Forelimb muscle (tissue), 1 donor: ENCODE results near the gene FIZ1. TPM values are rescaled to one million over a fixed set of nuclear protein-coding genes. Genes with fewer than 3 reads are reported as not detected.
"Not testable (repeated sequence)": the region's sequence is repeated elsewhere in the genome, so short reads cannot be mapped to it uniquely, and the experiment has no call there.

Source experiments
- DNase-seq: peaks from one replicate; pipeline ENCODE4 v3.0.0-alpha.2; 2013; ENCODE audit warnings: low read depth
- polyA plus RNA-seq: library from polyadenylated mRNA; unstranded; fragments of 120-200 nt; gene quantifications from one replicate; pipeline ENCODE4 v1.2.1, GENCODE V29; 2013; ENCODE audit not compliant: insufficient read length

FIZ1 gene
- polyA plus RNA-seq, 1 donor = 11.1 TPM

DNA sequence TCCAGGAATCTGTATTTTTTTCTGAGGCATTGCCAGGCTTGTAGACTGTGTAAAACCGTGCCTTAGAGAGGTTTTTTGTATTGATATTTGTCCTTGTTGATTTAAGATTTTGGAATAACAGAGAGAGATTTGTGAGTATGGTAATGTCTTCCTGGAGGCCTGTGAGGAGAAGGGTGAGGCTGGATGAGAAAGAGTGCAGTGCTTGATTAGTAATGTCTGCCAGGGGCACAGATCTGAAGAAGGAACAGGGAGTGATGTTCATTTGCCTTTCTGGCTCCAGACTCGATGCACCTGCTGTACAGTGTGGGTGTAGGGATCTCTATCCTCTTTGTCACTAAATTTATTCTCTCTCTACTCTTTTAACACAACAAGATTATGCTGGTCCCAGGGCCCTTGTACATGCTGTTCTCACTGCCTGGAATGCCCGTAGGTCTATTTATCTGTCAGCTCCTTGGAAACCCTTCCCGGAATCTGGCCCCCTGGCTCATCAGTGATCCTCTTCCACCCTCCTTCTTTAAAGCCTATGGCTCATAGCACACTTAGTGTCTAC is 4.2 kb downstream of the FIZ1 start:
- no peak for DNase-seq

GRCh38 chr19:55593096-55593772 is 6.1 kb downstream of the FIZ1 start:
- DNase-seq = no peak

GRCh38 chr19:55592391-55593090 is 6.8 kb downstream of the FIZ1 start:
- no peak for DNase-seq

DNA sequence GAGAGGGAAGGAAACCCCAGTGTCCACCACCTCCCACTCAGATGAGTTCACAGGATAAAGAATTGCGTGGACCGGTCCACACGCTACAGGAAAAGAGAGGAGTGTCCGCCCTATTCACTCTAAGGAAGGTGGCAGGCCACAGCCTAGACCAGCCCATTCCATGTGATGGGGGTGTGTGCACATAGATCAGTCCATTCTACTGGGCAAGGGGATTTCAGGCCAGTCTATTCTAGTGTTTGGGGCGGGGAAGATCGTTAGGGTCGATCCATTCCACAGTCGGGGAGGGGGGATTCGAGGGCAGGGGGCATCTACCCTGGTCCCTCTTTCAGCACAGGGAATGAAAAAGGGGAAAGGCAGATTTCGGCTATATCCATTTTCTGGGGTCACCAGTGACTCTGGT is 7.8 kb downstream of the FIZ1 start:
- no peak for DNase-seq

DNA sequence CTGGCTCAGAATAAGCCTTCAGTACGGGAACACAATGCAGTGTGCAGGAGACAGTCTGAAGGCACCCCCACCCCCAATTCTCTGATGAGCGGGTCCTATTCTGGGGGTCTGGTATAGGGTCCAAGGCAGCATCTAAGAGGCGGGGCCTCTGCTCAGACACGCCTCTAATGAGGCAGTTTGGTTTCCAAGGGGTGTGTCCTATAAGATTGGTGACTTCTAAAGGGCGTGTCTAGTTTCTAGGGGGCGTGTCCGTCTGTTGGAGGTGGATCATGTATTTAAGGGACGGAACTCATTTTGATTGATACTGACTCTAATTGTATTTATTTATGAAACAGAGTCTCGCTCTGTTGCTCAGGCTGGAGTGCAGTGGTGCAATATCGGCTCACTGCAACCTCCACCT is 8.7 kb downstream of the FIZ1 start:
- DNase-seq = no peak

DNA sequence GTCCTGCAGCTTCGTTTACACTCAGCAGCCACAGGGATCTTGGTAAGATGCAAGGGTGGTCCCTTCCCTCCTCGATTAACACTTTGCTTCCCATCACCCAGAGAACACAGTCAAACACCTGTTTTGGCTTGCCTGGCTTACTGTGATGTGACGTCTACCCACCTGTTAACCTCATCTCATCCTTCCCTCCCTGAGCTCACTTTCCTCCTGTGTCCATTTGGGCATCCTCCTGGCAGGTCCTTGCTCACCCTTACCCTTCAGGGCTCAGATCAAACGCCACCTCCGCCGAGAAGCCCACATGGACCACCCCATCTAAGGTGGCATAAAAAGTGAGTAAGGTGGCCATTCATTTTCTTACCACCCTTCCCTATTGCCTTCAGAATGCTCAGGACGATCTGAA is 9.2 kb downstream of the FIZ1 start:
- DNase-seq = no peak

DNA sequence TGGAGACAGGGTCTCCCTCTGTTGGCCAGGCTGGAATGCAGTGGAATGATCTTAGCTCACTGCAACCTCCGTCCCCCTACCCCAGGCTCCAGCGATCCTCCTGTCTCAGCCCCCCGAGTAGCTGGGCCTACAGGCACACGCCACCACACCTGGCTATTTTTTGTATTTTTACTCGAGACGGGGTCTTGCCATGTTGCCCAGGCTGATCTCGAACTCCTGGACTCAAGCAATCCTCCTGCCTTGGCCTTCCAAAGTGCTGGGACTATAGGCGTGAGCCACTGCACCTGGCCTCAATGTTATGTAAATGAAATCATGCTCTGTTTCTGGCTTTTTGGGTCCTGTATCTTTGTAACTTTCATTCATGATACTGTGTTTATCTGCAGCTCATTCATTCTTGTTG is 10.6 kb downstream of the FIZ1 start:
- DNase-seq = no peak

- DNase-seq = no peak
Measured at GRCh38 chr19:55586976-55587668, 12.2 kb downstream of the FIZ1 start.

- DNase-seq = no peak
Measured at GRCh38 chr19:55585658-55586339, 13.5 kb downstream of the FIZ1 start.

DNA sequence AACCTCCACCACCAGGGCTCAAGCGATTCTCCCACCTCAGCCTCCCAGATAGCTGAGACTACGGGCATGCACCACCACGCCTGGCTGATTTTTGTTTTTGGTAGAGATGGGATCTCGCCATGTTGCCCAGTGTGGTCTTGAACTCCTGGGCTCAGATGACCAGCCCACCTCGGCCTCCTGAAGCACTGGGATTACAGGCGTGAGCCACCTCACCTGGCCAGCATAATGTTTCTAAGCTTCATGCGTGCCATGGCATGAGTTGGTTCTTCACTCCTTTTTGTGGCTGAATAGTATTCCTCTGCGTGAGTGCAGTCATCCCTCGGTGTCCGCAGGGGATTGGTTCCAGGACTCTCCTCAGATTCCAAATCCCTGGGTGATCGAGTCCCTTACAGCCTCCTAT is 14.4 kb downstream of the FIZ1 start:
- no peak for DNase-seq

DNA sequence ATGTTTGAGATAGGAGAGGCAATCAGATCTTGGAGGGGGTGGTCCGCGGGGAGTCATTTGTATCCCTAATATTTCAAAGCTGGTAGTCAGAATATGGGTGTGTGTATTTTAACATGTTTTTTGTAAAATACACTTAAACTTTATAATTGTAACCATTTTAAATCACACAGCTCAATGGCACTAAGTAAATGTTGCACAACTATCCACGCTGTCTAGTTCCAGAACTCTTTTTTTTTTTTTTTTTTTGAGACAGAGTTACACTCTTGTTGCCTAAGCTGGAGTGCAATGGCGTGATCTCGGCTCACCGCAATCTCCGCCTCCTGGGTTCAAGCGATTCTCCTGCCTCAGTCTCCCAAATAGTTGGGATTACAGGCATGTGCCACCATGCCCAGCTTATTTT is 15.4 kb downstream of the FIZ1 start:
- not testable (repeated sequence) for DNase-seq

- not testable (repeated sequence) for DNase-seq
Measured at GRCh38 chr19:55582284-55582683, 17.0 kb downstream of the FIZ1 start.

- DNase-seq = no peak
Measured at GRCh38 chr19:55581823-55582223, 17.5 kb downstream of the FIZ1 start.

DNA sequence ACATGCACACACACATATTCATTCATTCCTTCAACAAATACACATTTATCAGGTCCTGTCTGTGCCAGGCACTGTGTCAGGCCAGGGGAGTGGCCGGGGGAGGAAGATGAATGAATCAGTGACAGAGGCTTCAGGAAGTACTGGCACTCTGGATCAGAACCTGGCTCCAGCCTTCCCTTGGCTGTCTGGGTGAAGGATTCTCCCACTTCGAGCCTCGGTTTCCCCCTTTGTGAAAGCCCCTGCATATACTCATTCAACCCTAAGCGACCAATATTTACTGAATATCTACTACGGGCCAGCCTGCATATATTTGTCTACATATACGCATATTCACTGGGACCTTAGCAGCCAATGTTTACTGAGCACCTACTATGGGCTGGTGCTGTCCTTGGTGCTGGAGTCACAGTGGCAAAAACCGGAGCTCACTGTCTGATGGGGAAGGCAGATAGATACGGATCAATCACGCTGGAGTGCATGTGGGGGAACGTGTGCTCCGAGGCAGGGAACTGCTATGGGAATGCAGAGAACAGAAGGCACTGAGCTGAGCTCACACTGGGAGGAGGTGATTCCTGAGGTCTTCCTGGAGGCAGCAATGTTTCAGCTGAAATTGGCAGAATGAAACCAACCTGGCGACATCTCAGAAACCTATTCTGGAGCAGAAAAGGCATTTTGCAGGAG is 18.0 kb downstream of the FIZ1 start:
- no peak for DNase-seq

DNA sequence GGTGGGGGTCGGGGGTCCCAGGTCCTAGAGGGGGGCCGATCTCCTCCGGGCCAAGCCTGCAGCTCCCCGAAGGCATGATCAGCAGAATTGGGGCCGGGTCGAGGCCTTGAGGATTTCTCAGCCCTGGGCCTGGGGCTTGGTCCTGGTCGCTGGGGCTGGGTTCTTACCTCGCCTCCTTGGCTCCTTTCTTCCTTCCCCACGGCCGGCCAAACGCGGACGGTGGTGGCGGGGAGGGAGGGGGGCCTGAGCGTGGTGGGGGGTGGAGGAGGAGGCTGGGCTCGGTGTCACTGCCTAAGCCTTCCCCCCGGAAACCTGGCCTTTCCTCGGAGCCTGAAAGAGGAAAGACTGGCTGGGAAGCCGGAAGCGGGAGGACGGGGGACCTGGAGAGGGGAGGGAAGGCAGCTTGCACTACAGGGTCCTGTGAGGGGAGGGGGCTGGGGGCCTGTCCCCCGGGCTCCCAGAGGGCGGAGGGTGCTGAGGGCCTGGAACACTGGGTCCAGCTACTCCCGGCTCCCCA is 18.6 kb downstream of the FIZ1 start, which contains the start of gene ZNF579:
Gene ZNF579, minus strand, starts transcription at position 221 of the 517 bp plus-strand sequence. CDS start 1,209 bp downstream, outside the sequence.
- no peak for DNase-seq

GRCh38 chr19:55579766-55580621 is 19.3 kb downstream of the FIZ1 start:
- no peak for DNase-seq

DNA sequence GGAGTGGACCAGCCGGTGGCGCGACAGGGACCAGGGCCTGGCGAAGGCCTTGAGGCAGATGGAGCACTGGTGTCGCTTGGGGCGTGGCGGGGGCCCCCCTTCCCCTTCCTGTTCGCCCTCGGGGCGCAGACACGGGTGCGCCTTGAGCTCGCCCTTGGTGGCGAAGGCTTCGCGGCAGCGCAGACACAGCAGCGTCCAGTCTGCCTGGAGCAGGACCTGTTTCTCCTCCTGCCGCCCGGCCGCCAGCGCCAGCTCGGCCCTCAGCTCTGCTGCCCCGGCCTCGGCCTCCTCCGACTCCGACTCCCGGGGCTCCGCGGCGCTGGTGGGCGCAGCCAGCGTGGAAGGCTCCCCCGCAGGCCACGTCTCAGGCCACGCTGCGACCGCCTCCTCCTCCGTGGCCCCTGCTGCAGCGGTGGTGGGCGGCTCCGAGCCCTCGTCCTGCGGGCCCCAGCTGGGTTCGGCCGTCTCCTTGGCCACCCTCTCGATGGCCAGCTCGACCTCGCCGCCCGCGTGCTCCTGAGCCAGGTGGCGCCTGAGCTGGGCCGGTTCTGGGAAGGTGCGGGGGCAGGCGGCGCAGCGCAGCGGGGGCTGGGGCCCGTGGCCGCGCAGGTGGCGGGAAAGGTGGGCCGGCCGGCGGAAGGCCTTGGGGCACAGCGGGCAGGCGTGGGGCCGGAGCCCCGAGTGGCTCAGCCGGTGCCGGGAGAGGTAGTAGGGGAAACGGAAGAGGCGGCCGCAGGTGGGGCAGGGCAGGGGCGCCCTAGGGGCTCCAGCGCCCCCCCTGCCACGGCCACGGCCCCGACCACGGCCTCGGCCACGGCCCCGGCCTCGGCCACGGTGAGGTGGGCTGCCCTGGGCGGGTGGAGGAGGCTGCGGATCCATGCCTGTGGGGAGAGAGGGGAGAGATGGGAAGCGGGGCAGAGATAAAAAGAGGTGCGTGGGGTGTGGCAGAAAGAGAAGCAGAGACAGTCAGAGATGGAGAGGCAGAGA is 20.3 kb downstream of the FIZ1 start:
- DNase-seq = no peak

- DNase-seq = no peak
Measured at GRCh38 chr19:55578031-55578760, 21.1 kb downstream of the FIZ1 start.
